ENCODE data around the gene MYH1.

DNA sequence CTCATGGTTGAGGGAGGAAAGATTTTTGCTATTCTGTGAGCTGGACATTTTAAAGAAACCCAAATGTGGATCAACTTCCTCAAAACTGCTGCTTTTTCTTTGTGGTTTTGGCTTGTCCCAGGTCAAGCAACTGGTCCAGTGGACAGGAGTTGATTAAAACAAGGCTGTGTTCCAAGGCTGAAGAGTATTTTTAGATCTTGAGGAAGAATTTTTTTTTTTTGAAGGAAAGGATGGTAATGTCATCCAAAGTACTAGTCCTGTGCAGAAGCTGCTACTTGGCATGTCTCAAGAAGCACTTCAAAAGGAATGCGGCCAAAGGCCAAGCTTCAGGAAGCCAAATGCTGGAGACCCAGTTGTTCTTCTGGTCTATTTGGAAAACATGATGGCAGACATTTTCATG lies 39.1 kb upstream of the MYH1 start:
- TF ChIP-seq, protein P1, sequence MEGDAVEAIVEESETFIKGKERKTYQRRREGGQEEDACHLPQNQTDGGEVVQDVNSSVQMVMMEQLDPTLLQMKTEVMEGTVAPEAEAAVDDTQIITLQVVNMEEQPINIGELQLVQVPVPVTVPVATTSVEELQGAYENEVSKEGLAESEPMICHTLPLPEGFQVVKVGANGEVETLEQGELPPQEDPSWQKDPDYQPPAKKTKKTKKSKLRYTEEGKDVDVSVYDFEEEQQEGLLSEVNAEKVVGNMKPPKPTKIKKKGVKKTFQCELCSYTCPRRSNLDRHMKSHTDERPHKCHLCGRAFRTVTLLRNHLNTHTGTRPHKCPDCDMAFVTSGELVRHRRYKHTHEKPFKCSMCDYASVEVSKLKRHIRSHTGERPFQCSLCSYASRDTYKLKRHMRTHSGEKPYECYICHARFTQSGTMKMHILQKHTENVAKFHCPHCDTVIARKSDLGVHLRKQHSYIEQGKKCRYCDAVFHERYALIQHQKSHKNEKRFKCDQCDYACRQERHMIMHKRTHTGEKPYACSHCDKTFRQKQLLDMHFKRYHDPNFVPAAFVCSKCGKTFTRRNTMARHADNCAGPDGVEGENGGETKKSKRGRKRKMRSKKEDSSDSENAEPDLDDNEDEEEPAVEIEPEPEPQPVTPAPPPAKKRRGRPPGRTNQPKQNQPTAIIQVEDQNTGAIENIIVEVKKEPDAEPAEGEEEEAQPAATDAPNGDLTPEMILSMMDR (IDR thresholded peaks at IDR 0.05): no peak
- TF ChIP-seq POLR2A (IDR thresholded peaks at IDR 0.05) (no peak), POLR2AphosphoS5 (IDR thresholded peaks at IDR 0.05; ENCODE audit: insufficient read depth in 1 of 2, low read depth in 1 of 2) (no peak)

Data from vagina (tissue), 2 donors.